HG03354 (cell line): ENCODE measurements around the gene TP53I11.

ENCODE experiments used
- ATAC-seq: cut with Tn5 transposase; IDR thresholded peaks from one replicate; pipeline ENCODE4 v1.9.1; 2021; ENCODE audit warnings: mild to moderate bottlenecking; ENCODE audit not compliant: unreplicated experiment, poor library complexity, severe bottlenecking

Gene TP53I11

GRCh38 chr11:44960200-44960845 is 9.6 kb upstream of the TP53I11 start:
- no peak for ATAC-seq

- no peak for ATAC-seq
These were observed 8.4 kb upstream of the TP53I11 start for GRCh38 chr11:44959064-44959463.

- no peak for ATAC-seq
These were observed 7.3 kb upstream of the TP53I11 start for GRCh38 chr11:44957776-44958564.

- ATAC-seq, result no peak
These were observed 6.4 kb upstream of the TP53I11 start for GRCh38 chr11:44957040-44957515.

- ATAC-seq, result no peak
These were observed 4.5 kb upstream of the TP53I11 start for GRCh38 chr11:44955015-44955738.

GRCh38 chr11:44954051-44954906 is 3.6 kb upstream of the TP53I11 start:
- ATAC-seq, result no peak

- ATAC-seq, result no peak
These were observed 2.0 kb upstream of the TP53I11 start for GRCh38 chr11:44952500-44953260.

GRCh38 chr11:44952082-44952481 is 1.4 kb upstream of the TP53I11 start:
- no peak for ATAC-seq

GRCh38 chr11:44950031-44950624 is 555 bp downstream of the TP53I11 start:
- no peak for ATAC-seq

- no peak for ATAC-seq
These were observed 1.3 kb downstream of the TP53I11 start for GRCh38 chr11:44949160-44950030.

GRCh38 chr11:44948155-44948554 is 2.5 kb downstream of the TP53I11 start:
- ATAC-seq, result no peak

GRCh38 chr11:44947114-44947513 is 3.6 kb downstream of the TP53I11 start:
- no peak for ATAC-seq

GRCh38 chr11:44946263-44946662 is 4.4 kb downstream of the TP53I11 start:
- ATAC-seq, result no peak

GRCh38 chr11:44945666-44946065 is 5.0 kb downstream of the TP53I11 start:
- no peak for ATAC-seq

GRCh38 chr11:44944853-44945235 is 5.8 kb downstream of the TP53I11 start:
- no peak for ATAC-seq

GRCh38 chr11:44944181-44944852 is 6.4 kb downstream of the TP53I11 start:
- no peak for ATAC-seq

GRCh38 chr11:44943696-44944095 is 7.0 kb downstream of the TP53I11 start:
- ATAC-seq, result no peak
